Neural progenitor cell (in vitro differentiated cells): ENCODE data around the gene POU6F2. TPM values are rescaled to one million over a fixed set of nuclear protein-coding genes. Genes with fewer than 3 reads are reported as not detected.
A peak's percentile ranks its signal among the peaks of the same experiment; 100 is the strongest.

Experiments used
- DNase-seq: peaks from one replicate; pipeline ENCODE4 v3.0.0-alpha.2; 2016; ENCODE audit warnings: low spot score
- H2AFZ ChIP-seq: fragments of 200-600 bp; sonication (generic); replicated peaks from 2 replicates; pipeline ENCODE4 v1.6.1; 2016; ENCODE audit warnings: antibody characterized with exemption
- H3F3A ChIP-seq: fragments of 200-600 bp; sonication (generic); 2 replicates; pipeline ENCODE4 v1.6.1; 2016; ENCODE audit warnings: antibody characterized with exemption, low read depth
- H3K27ac ChIP-seq: fragments of 200-600 bp; sonication (generic); 2 replicates; pipeline ENCODE4 v1.5.1; 2016; ENCODE audit warnings: mild to moderate bottlenecking
- H3K27me3 ChIP-seq: fragments of 200-600 bp; sonication (generic); 2 replicates; pipeline ENCODE4 v1.6.1; 2016; ENCODE audit warnings: mild to moderate bottlenecking, moderate library complexity
- H3K36me3 ChIP-seq: fragments of 200-600 bp; sonication (generic); 2 replicates; pipeline ENCODE4 v1.5.1; 2016
- H3K4me1 ChIP-seq: fragments of 200-600 bp; sonication (generic); 2 replicates; pipeline ENCODE4 v1.6.1; 2016; ENCODE audit warnings: mixed run types
- H3K4me2 ChIP-seq: fragments of 200-600 bp; sonication (generic); 2 replicates; pipeline ENCODE4 v1.6.1; 2016
- H3K4me3 ChIP-seq: fragments of 200-600 bp; sonication (generic); 2 replicates; pipeline ENCODE4 v1.5.1; 2016
- H3K79me2 ChIP-seq: fragments of 200-600 bp; sonication (generic); 2 replicates; pipeline ENCODE4 v1.6.1; 2016; ENCODE audit warnings: low read depth
- H3K9ac ChIP-seq: fragments of 200-600 bp; sonication (generic); 2 replicates; pipeline ENCODE4 v1.6.1; 2016
- H3K9me3 ChIP-seq: fragments of 200-600 bp; sonication (generic); 2 replicates; pipeline ENCODE4 v1.5.1; 2016; ENCODE audit warnings: low read depth
- H4K20me1 ChIP-seq: fragments of 200-600 bp; sonication (generic); 2 replicates; pipeline ENCODE4 v1.6.1; 2016; ENCODE audit warnings: low read depth
- H3K27ac Mint-ChIP-seq: 3 replicates; pipeline ENCODE4 v1.8.0; 2021; ENCODE audit warnings: mixed read lengths
- H3K27me3 Mint-ChIP-seq: 2 replicates; pipeline ENCODE4 v1.8.0; 2022; ENCODE audit warnings: low read depth, mild to moderate bottlenecking, inconsistent platforms, moderate library complexity, mixed read lengths; ENCODE audit not compliant: insufficient read depth
- H3K36me3 Mint-ChIP-seq: 3 replicates; pipeline ENCODE4 v1.8.0; 2021; ENCODE audit warnings: mixed read lengths
- H3K4me1 Mint-ChIP-seq: 3 replicates; pipeline ENCODE4 v1.8.0; 2021; ENCODE audit warnings: mixed read lengths
- H3K4me3 Mint-ChIP-seq: 3 replicates; pipeline ENCODE4 v1.8.0; 2021; ENCODE audit warnings: mild to moderate bottlenecking, moderate library complexity, mixed read lengths
- H3K9me3 Mint-ChIP-seq: 3 replicates; pipeline ENCODE4 v1.8.0; 2020; ENCODE audit warnings: mixed read lengths
- EZH2 ChIP-seq: fragments of 200-600 bp; sonication (generic); IDR thresholded peaks from 2 replicates; pipeline ENCODE4 v1.6.1; 2017; ENCODE audit warnings: antibody characterized with exemption, mild to moderate bottlenecking, moderate library complexity
- EZH2phosphoT487 ChIP-seq: fragments of 200-600 bp; sonication (generic); IDR thresholded peaks from 2 replicates; pipeline ENCODE4 v1.6.1; 2017; ENCODE audit warnings: antibody characterized with exemption
- total RNA-seq: library from RNA; depleted of rRNA; stranded (reverse); fragments of >200 nt; gene quantifications from 2 replicates; pipeline ENCODE4 v1.2.3, GENCODE V29; 2015; ENCODE audit warnings: low replicate concordance
- TF ChIP-seq, protein P1 (sequence below): fragments of 200-600 bp; sonication (generic); IDR thresholded peaks from 2 replicates; pipeline ENCODE4 v1.5.1; 2017; ENCODE audit warnings: antibody characterized with exemption, mild to moderate bottlenecking

POU6F2 gene
- total RNA-seq, 1 donor from 2014 or later, result 3.4 TPM

DNA sequence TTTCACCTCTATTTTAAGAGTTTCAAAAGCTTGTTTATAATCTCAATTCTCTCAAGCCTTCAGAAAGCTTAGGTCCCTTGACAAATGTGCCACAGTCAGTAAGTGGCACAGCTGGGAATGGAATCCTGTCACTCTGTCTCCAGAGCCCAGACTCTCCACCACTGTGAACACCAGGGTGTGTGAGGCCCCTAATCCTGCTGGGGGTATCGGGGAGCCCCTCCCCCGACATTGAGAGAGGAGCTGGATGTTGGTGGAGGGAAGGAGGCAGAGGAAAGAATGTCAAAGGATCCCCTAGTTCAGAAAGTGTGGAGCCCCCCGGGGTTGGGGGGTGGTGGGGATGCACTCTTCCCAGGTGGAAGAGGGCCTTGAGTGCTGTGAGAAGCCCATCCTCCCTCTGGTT is 454.7 kb downstream of the POU6F2 start:
- H3K4me1 Mint-ChIP-seq, result peaks cover 8% of the 10 kb centered on the region
- H3K9me3 Mint-ChIP-seq, result no peaks in the 10 kb centered on the region
- Histone ChIP-seq H3K36me3 (no peaks in the 10 kb centered on the region), H3K4me1 (peaks cover 22% of the 10 kb centered on the region), H3K4me2 (no peak overlapping the region), H4K20me1 (no peaks in the 10 kb centered on the region), H3F3A (no peaks in the 10 kb centered on the region), H2AFZ (no peak overlapping the region), H3K4me3 (no peak overlapping the region), H3K27me3 (no peaks in the 10 kb centered on the region), H3K27ac (no peak overlapping the region), H3K79me2 (no peaks in the 10 kb centered on the region), H3K9me3 (no peaks in the 10 kb centered on the region), H3K9ac (no peak overlapping the region)
- no peaks in the 10 kb centered on the region for H3K36me3 Mint-ChIP-seq
- DNase-seq, result peak; percentile 22
- no peak overlapping the region for H3K27ac Mint-ChIP-seq
- TF ChIP-seq EZH2phosphoT487 (no peak), EZH2 (no peak)
- TF ChIP-seq, protein P1, sequence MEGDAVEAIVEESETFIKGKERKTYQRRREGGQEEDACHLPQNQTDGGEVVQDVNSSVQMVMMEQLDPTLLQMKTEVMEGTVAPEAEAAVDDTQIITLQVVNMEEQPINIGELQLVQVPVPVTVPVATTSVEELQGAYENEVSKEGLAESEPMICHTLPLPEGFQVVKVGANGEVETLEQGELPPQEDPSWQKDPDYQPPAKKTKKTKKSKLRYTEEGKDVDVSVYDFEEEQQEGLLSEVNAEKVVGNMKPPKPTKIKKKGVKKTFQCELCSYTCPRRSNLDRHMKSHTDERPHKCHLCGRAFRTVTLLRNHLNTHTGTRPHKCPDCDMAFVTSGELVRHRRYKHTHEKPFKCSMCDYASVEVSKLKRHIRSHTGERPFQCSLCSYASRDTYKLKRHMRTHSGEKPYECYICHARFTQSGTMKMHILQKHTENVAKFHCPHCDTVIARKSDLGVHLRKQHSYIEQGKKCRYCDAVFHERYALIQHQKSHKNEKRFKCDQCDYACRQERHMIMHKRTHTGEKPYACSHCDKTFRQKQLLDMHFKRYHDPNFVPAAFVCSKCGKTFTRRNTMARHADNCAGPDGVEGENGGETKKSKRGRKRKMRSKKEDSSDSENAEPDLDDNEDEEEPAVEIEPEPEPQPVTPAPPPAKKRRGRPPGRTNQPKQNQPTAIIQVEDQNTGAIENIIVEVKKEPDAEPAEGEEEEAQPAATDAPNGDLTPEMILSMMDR, result no peak
- no peak overlapping the region for H3K4me3 Mint-ChIP-seq
- peaks cover 2% of the 10 kb centered on the region for H3K27me3 Mint-ChIP-seq

GRCh38 chr7:39432807-39433416 is 455.2 kb downstream of the POU6F2 start:
- no peaks in the 10 kb centered on the region for H3F3A ChIP-seq
- no peaks in the 10 kb centered on the region for H3K9me3 Mint-ChIP-seq

DNA sequence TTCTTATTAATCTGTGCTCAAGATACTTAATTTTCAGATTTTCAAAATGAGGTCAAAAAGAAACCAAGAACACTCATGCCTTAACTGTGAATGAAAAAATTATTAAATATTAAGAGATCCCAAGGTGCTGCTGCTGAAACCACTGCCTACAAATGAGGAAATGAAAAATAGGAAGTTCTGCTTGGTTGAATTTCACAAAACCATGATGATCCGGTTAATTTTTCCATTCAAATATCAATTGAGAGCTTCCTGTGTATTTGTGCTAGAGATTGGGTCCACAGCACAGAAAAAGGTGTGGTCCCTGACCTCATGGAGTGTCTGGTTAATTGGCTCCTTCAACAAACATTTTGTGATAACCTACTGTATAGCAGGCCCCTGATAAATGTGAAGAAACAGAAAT is 455.8 kb downstream of the POU6F2 start:
- no peaks in the 10 kb centered on the region for H3K36me3 Mint-ChIP-seq
- H3K4me1 Mint-ChIP-seq, result peaks cover 8% of the 10 kb centered on the region
- H3K9me3 Mint-ChIP-seq, result no peaks in the 10 kb centered on the region
- Histone ChIP-seq H4K20me1 (no peaks in the 10 kb centered on the region), H3K36me3 (no peaks in the 10 kb centered on the region), H3K9me3 (no peaks in the 10 kb centered on the region), H2AFZ (peak overlapping the region; percentile 10), H3K79me2 (no peaks in the 10 kb centered on the region), H3K9ac (no peak overlapping the region), H3F3A (no peaks in the 10 kb centered on the region), H3K4me2 (no peak overlapping the region), H3K4me3 (no peak overlapping the region), H3K27ac (no peak overlapping the region), H3K4me1 (peaks cover 22% of the 10 kb centered on the region), H3K27me3 (no peaks in the 10 kb centered on the region)
- H3K27ac Mint-ChIP-seq, result no peak overlapping the region
- no peak overlapping the region for H3K4me3 Mint-ChIP-seq
- peaks cover 2% of the 10 kb centered on the region for H3K27me3 Mint-ChIP-seq
- DNase-seq, result no peak
- TF ChIP-seq EZH2 (no peak), EZH2phosphoT487 (no peak)
- TF ChIP-seq, protein P1, result no peak

More at GRCh38 chr7:39432807-39433416, 455.2 kb downstream of the POU6F2 start:
- Histone ChIP-seq H3K4me3 (no peak overlapping the region), H2AFZ (no peak overlapping the region), H4K20me1 (no peaks in the 10 kb centered on the region), H3K9me3 (no peaks in the 10 kb centered on the region), H3K4me2 (no peak overlapping the region), H3K27ac (no peak overlapping the region), H3K36me3 (no peaks in the 10 kb centered on the region), H3K79me2 (no peaks in the 10 kb centered on the region), H3K9ac (no peak overlapping the region), H3K27me3 (no peaks in the 10 kb centered on the region), H3K4me1 (peaks cover 22% of the 10 kb centered on the region)
- H3K4me1 Mint-ChIP-seq, result peaks cover 8% of the 10 kb centered on the region
- DNase-seq, result no peak
- H3K27ac Mint-ChIP-seq, result peak overlapping the region; percentile 62
- H3K27me3 Mint-ChIP-seq, result peaks cover 2% of the 10 kb centered on the region
- TF ChIP-seq EZH2 (no peak), EZH2phosphoT487 (no peak)
- TF ChIP-seq, protein P1, result no peak
- H3K4me3 Mint-ChIP-seq, result no peak overlapping the region
- H3K36me3 Mint-ChIP-seq, result no peaks in the 10 kb centered on the region
